LNCAP (cell line): ENCODE data around the gene NMRK1.

ENCODE experiments used
- TF ChIP-seq, protein P1 (sequence below): fragments of 450-650 bp; IDR thresholded peaks from 2 replicates; pipeline ENCODE4 v1.5.1; 2017; ENCODE audit warnings: mild to moderate bottlenecking

Gene NMRK1

DNA sequence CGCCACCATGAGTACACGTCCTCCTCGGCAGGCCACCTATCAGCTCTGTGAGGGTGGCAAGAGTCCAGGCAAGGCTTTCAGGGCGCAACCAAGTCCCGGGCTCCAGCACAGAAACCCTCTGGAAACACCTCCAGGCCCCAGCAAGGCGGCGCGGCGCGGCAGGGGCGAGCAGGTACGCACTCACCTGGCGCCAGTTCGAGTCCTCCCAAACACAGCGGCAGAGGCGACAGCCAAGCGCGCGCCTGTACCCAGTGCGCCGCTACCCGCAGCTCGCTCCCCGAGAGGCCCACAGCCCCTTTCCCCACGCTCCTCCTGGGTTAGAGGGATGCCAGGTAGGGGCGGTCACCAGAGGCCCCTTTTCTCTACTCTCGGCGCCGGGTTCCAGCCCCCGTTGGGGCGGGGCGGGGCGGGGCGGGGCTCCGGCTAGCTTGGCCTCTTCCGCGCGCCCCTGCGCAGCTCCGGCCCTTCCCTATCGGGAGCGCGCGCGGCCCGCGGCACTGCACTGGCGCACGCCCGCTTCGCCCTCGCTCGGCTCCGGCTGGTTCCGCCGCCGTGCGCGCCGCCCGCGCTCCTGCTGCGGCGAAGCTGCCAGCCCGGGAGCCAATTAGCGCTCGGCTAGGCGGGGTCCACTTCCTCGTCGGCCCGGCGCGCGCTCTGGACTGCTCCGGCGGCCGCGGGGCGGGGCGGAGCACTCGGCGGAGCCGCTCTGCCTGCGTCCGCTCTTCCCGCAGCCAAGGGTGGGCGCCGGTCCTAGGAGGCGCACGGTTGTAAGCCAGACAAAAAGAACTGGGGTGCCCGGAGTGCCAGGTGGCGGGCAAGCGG lies at the start of gene NMRK1, which contains the start of gene OSTF1:
NMRK1 (minus strand) TSS at position 332 of the 822 bp plus-strand sequence. CDS start 5,040 bp downstream, outside the sequence.
OSTF1 (plus strand) TSS at position 691 of the 822 bp plus-strand sequence. CDS start 179 bp downstream, outside the sequence.
- TF ChIP-seq, protein P1, sequence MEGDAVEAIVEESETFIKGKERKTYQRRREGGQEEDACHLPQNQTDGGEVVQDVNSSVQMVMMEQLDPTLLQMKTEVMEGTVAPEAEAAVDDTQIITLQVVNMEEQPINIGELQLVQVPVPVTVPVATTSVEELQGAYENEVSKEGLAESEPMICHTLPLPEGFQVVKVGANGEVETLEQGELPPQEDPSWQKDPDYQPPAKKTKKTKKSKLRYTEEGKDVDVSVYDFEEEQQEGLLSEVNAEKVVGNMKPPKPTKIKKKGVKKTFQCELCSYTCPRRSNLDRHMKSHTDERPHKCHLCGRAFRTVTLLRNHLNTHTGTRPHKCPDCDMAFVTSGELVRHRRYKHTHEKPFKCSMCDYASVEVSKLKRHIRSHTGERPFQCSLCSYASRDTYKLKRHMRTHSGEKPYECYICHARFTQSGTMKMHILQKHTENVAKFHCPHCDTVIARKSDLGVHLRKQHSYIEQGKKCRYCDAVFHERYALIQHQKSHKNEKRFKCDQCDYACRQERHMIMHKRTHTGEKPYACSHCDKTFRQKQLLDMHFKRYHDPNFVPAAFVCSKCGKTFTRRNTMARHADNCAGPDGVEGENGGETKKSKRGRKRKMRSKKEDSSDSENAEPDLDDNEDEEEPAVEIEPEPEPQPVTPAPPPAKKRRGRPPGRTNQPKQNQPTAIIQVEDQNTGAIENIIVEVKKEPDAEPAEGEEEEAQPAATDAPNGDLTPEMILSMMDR, result no peak

DNA sequence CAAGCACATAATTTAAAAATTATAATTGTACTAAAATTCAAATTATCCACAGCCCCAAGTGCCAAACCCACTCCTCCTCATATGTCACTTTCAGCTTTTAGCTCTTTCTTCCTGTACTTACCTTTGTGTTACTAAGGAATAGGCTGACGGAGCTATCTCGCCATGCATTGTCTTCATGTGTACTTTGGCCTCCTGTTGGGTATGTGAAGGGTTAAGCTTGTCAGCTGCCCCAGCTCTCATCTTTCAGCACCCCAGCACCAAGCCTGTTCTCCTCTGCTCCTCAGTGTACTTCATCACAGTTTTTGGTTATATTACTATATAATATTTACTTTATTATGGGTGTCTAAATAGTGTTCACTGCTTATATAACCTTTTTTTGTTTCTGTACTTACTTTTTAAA lies 46.5 kb upstream of the NMRK1 start:
- TF ChIP-seq, protein P1, result no peak

DNA sequence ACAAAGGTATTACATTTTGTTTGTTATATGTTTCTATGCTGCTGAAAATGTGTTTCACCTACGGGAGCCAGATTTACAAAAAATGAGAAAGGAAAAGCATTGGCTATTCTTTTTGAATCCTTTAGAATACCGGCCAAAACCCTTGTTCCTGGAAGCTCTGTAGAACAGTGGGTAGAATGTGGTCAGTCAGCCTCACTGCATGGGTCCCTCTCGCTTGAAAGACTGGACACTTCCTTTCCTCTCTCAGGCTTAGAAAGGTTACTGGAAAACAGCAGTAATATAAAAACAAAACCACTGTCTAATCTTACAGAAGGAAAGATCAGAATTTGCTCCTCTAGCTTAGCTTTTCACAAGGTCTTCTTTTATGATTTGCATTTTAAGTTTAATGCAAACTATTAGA lies 45.4 kb upstream of the NMRK1 start:
- TF ChIP-seq, protein P1, result no peak

DNA sequence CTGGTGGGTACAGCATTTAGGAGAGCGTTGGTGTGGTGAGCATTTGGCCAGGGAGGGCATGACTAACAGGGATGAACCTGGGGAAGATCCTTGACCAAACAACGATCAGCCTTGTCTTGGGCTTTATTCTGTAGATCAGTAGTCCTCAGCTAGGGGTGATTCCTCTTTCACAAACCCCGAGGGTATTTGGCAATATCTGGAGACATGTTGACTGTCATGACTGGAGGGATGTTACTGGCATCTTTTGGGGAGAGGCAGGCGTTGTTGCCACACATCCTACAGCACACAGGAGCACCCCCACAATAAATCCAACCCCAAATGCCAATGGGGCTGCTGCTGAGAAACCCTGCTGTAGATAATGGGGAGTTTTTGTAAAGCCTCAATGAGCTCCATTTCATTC lies 44.3 kb upstream of the NMRK1 start:
- TF ChIP-seq, protein P1, result no peak

DNA sequence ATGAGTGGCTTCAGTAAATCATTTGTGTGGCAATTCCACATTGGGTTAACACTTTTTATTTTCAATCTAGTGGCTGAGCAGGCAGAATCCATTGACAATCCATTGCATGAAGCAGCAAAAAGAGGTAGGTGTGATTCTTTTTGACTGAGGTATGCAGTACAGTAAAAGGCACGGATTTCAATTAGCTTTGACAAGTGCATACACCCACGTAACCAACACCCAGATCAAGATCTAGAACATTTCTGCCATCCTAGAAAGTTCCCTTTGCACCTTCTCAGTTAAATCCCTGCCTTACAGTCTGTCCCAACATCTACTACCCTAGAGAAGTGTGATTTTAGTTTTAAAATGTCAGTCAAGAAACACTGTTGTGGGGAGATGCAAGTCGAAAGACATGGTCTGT lies 43.7 kb upstream of the NMRK1 start:
- TF ChIP-seq, protein P1, result no peak

DNA sequence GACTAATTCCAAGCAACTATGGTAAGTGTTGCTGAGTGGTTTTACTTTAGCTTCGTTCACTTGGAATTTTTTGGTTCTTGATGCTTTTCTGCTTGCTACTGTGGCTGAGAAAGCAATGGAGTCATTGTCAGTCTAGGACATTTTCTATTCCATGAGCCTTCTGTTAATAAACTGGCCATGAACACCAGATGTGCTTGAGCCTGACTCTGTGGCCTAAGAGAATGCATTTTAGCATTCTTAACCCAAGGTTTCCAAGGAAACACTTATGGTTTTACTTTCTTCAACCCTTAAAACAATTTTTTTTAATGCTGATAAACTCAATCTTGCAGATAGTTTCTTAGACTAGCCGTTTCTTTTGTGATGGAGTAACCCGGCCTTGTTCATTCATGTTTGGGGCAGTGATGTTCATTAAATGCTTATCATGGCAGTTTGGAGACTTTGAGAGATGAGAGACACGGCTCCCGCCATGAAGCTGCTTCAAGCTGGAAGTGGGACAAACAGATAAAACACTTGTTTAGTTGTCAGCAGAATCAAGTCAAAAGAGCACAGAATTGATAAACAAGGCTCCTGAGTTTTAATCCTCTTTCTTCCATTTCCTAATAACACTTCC lies 42.8 kb upstream of the NMRK1 start:
- TF ChIP-seq, protein P1, result no peak

DNA sequence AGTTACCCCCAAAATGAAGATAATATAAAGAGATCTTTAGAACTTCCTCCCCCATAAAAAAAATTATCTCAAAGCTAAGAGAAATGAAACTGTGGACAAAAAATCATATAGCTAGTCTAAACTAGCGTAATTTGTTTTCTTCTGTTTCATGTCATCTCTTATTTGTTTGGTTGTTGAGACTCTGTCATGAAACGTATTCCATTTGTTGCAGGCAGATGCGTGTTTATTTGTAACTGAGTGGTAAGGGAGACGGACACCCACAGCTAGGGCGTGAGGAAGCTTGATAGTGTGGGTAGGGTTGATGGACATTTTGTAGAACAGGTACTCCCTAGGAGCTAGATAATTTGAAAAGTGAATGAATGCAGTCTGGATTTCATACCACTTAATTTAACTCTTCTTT lies 42.2 kb upstream of the NMRK1 start:
- TF ChIP-seq, protein P1, result no peak
